SU-DHL-6 (cell line): ENCODE data around the gene STX5.

Source experiments
- H2AFZ ChIP-seq: fragments of 200-600 bp; sonication (generic); 2 replicates; pipeline ENCODE4 v1.6.1; 2014; ENCODE audit warnings: low read depth, mild to moderate bottlenecking, moderate library complexity, mixed read lengths, antibody characterized with exemption, low read length; ENCODE audit not compliant: severe bottlenecking
- H3F3A ChIP-seq: fragments of 200-600 bp; shearing (Covaris generic); 2 replicates; pipeline ENCODE4 v1.6.0; 2016; ENCODE audit warnings: antibody characterized with exemption, mild to moderate bottlenecking; ENCODE audit not compliant: insufficient read depth
- H3K27ac ChIP-seq: fragments of 200-600 bp; sonication (generic); 2 replicates; pipeline ENCODE4 v1.5.1; 2016; ENCODE audit warnings: low read depth, mild to moderate bottlenecking, low read length, moderate library complexity, mixed read lengths
- H3K27me3 ChIP-seq: fragments of 200-600 bp; sonication (generic), shearing (Covaris generic); 2 replicates; pipeline ENCODE4 v1.6.0; 2014; ENCODE audit warnings: mild to moderate bottlenecking, low read length
- H3K36me3 ChIP-seq: fragments of 200-600 bp; sonication (generic); 2 replicates; pipeline ENCODE4 v1.6.1; 2014; ENCODE audit warnings: mild to moderate bottlenecking, low read length, mixed read lengths
- H3K4me2 ChIP-seq: fragments of 300-600, 200-600 bp; shearing (Covaris generic), sonication (generic); 2 replicates; pipeline ENCODE4 v1.6.0; 2014; ENCODE audit warnings: low read length, low read depth, mild to moderate bottlenecking; ENCODE audit not compliant: poor library complexity, severe bottlenecking
- H3K4me3 ChIP-seq: fragments of 200-600 bp; sonication (generic); 2 replicates; pipeline ENCODE4 v1.5.1; 2014; ENCODE audit warnings: antibody characterized with exemption, low read length, mild to moderate bottlenecking, mixed read lengths; ENCODE audit not compliant: insufficient read depth, poor library complexity, severe bottlenecking
- H3K79me2 ChIP-seq: fragments of 200-600 bp; sonication (generic); 2 replicates; pipeline ENCODE4 v1.6.1; 2014; ENCODE audit warnings: mild to moderate bottlenecking, low read length, moderate library complexity; ENCODE audit not compliant: insufficient read depth
- H3K9ac ChIP-seq: fragments of 200-600 bp; sonication (generic); 2 replicates; pipeline ENCODE4 v1.7.0; 2014; ENCODE audit warnings: mild to moderate bottlenecking, low read length
- H3K9me2 ChIP-seq: fragments of 200-600 bp; sonication (generic); replicated peaks from 2 replicates; pipeline ENCODE4 v1.6.1; 2014; ENCODE audit warnings: low read length; ENCODE audit not compliant: insufficient read depth
- H3K9me3 ChIP-seq: fragments of 200-600 bp; sonication (generic); 2 replicates; pipeline ENCODE4 v1.6.1; 2014; ENCODE audit warnings: low read length, mixed read lengths; ENCODE audit not compliant: insufficient read depth
- H4K20me1 ChIP-seq: fragments of 200-600 bp; sonication (generic); 2 replicates; pipeline ENCODE4 v1.6.1; 2014; ENCODE audit warnings: low read depth, mild to moderate bottlenecking, antibody characterized with exemption, low read length, moderate library complexity, mixed read lengths
- EZH2phosphoT487 ChIP-seq: fragments of 200-600 bp; sonication (generic), shearing (Covaris generic); conservative IDR thresholded peaks from 2 replicates; pipeline ENCODE4 v1.6.1; 2018; ENCODE audit warnings: mild to moderate bottlenecking, antibody characterized with exemption, low read length, moderate library complexity, mixed read lengths
- TF ChIP-seq, protein P1 (sequence below): fragments of 200-600 bp; sonication (generic); IDR thresholded peaks from one replicate; pipeline ENCODE4 v1.5.1; 2017; ENCODE audit warnings: antibody characterized with exemption, mild to moderate bottlenecking, low read length, moderate library complexity; ENCODE audit not compliant: insufficient read depth, poor library complexity, severe bottlenecking

Gene STX5

DNA sequence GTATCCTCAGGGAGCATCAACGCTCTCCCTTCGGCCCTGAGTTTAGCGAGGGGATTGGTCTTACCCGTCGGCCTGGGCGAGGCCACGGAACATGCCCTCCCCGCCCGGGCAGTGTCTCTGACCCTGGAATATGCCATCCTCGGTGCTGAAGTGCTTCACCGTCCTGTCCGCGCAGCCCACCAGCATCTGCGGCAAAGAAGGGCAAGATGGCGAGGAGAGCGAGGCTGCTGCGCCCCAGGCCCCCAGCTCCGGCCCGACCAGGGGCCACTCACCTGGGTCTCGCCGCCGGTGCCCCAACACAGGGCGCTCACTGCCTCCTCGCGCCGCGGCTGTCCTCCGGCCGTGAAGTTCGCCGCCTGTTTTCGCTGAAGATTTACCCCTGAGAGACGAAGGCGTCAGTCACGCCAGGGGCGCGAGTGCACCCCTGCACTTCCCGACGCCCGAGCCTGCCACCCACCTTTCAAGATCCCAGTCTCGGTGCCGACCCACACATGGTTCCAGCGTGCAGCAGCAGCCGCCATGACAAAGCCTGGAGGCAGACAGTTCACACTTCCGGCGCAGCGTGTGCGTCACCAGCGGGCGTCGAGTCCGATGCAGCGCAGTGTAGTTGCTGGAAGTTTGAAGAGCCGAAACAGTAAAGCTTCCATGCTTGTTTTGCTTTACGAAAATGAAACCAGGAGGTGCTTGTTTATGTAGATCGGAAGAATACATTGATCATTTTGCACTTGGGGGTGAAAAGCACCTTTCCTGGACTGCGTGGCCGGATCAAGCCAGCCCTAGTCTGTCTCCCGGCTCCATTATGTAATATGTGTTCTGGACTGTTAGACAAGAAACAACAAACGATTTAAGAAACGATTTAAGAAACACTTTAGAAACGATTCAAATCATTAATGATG, 7.4 kb upstream of the STX5 start, which contains the start of gene WDR74:
Gene WDR74 (minus strand): TSS at position 541 of the 896 bp plus-strand sequence. CDS start 20 bp downstream, at position 521.
- TF ChIP-seq, protein P1, sequence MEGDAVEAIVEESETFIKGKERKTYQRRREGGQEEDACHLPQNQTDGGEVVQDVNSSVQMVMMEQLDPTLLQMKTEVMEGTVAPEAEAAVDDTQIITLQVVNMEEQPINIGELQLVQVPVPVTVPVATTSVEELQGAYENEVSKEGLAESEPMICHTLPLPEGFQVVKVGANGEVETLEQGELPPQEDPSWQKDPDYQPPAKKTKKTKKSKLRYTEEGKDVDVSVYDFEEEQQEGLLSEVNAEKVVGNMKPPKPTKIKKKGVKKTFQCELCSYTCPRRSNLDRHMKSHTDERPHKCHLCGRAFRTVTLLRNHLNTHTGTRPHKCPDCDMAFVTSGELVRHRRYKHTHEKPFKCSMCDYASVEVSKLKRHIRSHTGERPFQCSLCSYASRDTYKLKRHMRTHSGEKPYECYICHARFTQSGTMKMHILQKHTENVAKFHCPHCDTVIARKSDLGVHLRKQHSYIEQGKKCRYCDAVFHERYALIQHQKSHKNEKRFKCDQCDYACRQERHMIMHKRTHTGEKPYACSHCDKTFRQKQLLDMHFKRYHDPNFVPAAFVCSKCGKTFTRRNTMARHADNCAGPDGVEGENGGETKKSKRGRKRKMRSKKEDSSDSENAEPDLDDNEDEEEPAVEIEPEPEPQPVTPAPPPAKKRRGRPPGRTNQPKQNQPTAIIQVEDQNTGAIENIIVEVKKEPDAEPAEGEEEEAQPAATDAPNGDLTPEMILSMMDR, result no peak
- TF ChIP-seq EZH2phosphoT487, result no peak
- no peaks in the 10 kb centered on the region for H3K27me3 ChIP-seq
- H3K36me3 ChIP-seq, result 0 out of 2 replicates have a peak, but pooled peaks cover 3% of the 10 kb centered on the region
- H3K9me3 ChIP-seq, result no peaks in the 10 kb centered on the region
- peak within 1 kb of the TSS; percentile 93 for H3K27ac ChIP-seq
- H3K79me2 ChIP-seq, result peaks cover 31% of the 10 kb centered on the region
- H4K20me1 ChIP-seq, result no peaks in the 10 kb centered on the region
- H3F3A ChIP-seq, result peaks cover 37% of the 10 kb centered on the region
- peak within 1 kb of the TSS; percentile 81 for H3K9ac ChIP-seq
- no peaks in the 10 kb centered on the region for H3K9me2 ChIP-seq
- peak within 1 kb of the TSS; percentile 73 for H2AFZ ChIP-seq
- H3K4me2 ChIP-seq, result peak within 1 kb of the TSS; percentile 96
- H3K4me3 ChIP-seq, result peak within 1 kb of the TSS; percentile 77

DNA sequence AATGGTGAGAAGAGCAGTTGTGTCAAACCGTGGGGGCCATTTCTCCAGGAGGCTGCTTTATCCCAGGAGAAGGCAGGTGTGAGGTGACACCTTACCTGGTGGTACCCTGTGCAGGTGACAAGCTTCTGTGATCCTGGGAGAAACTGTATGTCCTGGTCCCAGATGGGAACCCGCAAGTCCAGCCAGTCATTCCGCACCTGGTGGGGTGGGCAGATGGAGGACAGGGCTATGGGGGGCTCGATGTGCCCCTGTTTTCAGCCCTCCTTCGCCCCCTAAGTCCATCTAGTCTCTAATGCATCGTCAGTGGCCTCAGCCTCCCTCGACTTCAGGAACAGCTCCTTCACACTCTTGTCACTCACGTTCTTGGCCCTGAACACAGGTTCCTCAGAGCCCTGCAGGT, 3.5 kb upstream of the STX5 start:
- TF ChIP-seq EZH2phosphoT487, result no peak
- TF ChIP-seq, protein P1, result no peak
- Histone ChIP-seq H3K9me2 (no peaks in the 10 kb centered on the region), H3K36me3 (0 out of 2 replicates have a peak, but pooled peaks cover 3% of the 10 kb centered on the region)

DNA sequence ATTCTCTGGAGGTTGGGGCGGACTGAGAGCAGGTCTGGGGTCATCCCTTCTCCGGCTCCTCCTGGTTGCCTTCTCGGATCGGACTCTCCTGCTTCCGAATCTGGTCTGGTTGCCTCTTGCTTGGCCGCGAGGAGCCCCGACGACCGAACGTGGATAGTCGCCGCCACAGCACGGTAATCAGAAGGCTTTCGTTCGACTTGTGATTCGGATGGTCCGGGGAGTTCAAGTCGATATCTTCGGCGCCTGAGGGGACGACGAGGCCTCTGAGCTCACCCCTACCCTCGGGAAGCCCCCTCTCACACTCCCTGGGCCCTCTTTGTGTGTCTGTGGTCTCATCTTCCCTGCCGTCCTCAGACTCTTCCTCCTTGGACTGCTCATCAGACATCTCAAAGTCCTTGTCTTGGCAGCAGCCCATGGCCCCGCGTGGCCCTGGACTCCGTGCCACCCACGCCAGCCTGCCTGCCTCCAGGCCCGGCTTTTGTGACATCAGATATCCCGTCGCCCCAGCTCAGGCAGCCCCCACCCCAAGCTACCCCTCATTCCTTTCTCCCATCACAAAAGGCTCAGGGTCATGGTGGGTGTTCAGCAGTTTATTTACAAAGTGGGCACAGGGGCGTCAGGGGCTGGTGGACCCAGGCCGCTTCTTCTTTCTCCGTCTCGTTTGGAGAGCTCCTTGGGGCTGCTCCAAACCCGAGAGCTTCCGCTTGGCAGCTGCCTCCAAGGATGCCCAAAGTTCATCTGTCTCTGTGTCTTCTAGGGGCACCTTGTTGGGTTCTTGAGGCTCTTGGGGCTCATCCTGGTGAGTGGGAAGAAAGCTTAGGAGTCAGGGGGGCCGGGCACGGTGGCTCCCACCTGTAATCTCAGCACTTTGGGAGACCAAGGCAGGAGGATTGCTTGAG, 734 bp upstream of the STX5 start, which contains the start of gene TEX54:
Gene TEX54 (minus strand): TSS at position 506 of the 899 bp plus-strand sequence.
- Histone ChIP-seq H3K9me3 (no peaks in the 10 kb centered on the region), H3K9ac (peak within 1 kb of the TSS; percentile 81), H2AFZ (no peak within 1 kb of the TSS), H3K27me3 (no peaks in the 10 kb centered on the region), H3K36me3 (0 out of 2 replicates have a peak, but pooled peaks cover 3% of the 10 kb centered on the region), H3F3A (peaks cover 7% of the 10 kb centered on the region; the same call in 1 of the 2 replicates), H3K27ac (peak within 1 kb of the TSS; percentile 64), H4K20me1 (no peaks in the 10 kb centered on the region), H3K79me2 (peaks cover 42% of the 10 kb centered on the region), H3K9me2 (no peaks in the 10 kb centered on the region), H3K4me2 (peak within 1 kb of the TSS; percentile 66), H3K4me3 (peak within 1 kb of the TSS; percentile 87)
- no peak for TF ChIP-seq EZH2phosphoT487
- TF ChIP-seq, protein P1, result no peak

More for the DNA sequence above, 3.5 kb upstream of the STX5 start:
- no peak overlapping the region for H3K4me3 ChIP-seq
- no peak overlapping the region for H3K9ac ChIP-seq
- peaks cover 16% of the 10 kb centered on the region for H3F3A ChIP-seq
- H3K79me2 ChIP-seq, result peaks cover 42% of the 10 kb centered on the region
- no peaks in the 10 kb centered on the region for H3K9me3 ChIP-seq
- no peak overlapping the region for H3K27ac ChIP-seq
- H4K20me1 ChIP-seq, result no peaks in the 10 kb centered on the region
- no peak overlapping the region for H2AFZ ChIP-seq
- H3K27me3 ChIP-seq, result no peaks in the 10 kb centered on the region
- no peak overlapping the region for H3K4me2 ChIP-seq
